ENCODE data around the gene LRRC4C.

Gene LRRC4C

GRCh38 chr11:40986320-40986719 is 473.1 kb downstream of the LRRC4C start:
- TF ChIP-seq CTCF (IDR thresholded peaks at IDR 0.05; ENCODE audit: low read depth, low read length): no peak
- no peak overlapping the region for H3K4me3 ChIP-seq (ENCODE audit: low read depth, low read length)

DNA sequence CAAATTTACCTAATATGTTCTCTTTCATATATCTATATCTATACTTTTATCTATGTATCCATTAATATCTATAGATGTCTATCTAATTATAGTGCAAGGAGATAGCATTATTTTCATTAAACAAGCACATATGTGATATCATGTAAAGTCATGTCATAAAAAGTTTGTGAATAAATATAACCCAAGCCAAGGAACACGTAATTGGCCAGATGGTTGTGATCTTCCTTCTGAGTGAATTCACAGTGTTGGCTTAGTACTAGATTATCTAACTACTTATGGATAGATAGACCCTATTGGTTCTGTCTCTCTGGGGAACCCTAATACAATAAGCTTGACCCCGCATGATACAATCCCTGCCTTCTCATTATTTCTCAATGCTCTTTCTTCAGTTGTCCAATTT is 484.4 kb downstream of the LRRC4C start:
- no peak for TF ChIP-seq CTCF (IDR thresholded peaks at IDR 0.05; ENCODE audit: low read depth, low read length)
- H3K4me3 ChIP-seq (ENCODE audit: low read depth, low read length): no peak overlapping the region

DNA sequence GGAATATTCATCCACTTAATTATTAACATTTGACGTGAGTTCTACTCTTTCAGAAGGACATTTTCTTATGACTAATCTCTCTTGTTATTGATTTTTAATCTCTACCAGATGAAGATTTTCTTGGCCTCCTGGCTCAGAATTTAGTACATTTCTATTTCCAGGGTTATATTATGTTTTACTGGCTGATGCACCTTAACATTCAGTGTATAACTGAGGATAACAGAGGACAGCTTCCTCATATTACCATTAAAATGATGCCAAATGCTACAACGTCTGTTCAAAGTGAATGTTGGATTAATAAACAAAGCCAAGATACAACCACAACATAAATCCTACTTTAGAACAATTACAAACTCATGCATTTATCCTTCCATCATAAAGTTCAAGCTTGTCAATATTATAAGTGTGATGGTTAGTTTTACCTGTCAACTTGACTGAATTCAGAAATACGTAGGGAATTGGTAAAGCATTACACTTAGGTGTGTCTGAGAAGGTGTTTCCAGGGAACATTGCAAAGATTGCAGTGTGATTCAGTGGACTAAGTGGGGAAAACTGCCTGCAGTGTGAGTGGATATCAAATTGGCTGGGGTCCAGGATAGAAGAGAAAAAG is 485.2 kb downstream of the LRRC4C start:
- no peak overlapping the region for H3K4me3 ChIP-seq (ENCODE audit: low read depth, low read length)
- TF ChIP-seq CTCF (IDR thresholded peaks at IDR 0.05; ENCODE audit: low read depth, low read length): no peak

- no peak for TF ChIP-seq CTCF (IDR thresholded peaks at IDR 0.05; ENCODE audit: low read depth, low read length)
- H3K4me3 ChIP-seq (ENCODE audit: low read depth, low read length): no peak overlapping the region
These were observed 500.7 kb downstream of the LRRC4C start for GRCh38 chr11:40958707-40959106.

GRCh38 chr11:40952479-40952878 is 507.0 kb downstream of the LRRC4C start:
- H3K4me3 ChIP-seq (ENCODE audit: low read depth, low read length): no peak overlapping the region
- TF ChIP-seq CTCF (IDR thresholded peaks at IDR 0.05; ENCODE audit: low read depth, low read length): no peak

GRCh38 chr11:40938002-40938401 is 521.5 kb downstream of the LRRC4C start:
- TF ChIP-seq CTCF (IDR thresholded peaks at IDR 0.05; ENCODE audit: low read depth, low read length): no peak
- H3K4me3 ChIP-seq (ENCODE audit: low read depth, low read length): no peak overlapping the region

DNA sequence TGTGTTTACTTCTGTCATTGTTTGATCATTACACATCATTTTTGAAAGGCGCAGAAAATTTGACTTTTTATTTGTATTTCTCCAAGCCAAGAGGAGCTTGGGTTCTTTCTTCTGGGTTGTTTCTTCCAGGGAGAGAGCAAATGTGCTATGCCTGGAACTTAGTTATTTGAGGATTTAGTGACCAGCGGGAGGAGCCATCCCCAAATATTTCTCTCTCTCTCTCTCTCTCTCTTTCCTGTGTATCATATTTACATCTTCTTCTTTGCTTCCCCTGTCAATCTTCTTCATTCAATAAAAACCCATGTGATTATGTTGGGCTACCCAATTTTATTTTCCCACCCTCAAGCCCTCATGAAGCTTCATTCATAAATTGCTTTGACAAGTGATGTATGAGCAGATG is 534.5 kb downstream of the LRRC4C start:
- no peak overlapping the region for H3K4me3 ChIP-seq (ENCODE audit: low read depth, low read length)
- TF ChIP-seq CTCF (IDR thresholded peaks at IDR 0.05; ENCODE audit: low read depth, low read length): no peak

Data from WI38 (cell line).